Breast epithelium (tissue), 3 donors: ENCODE data around the gene SCAANT1.

ENCODE experiments used
- POLR2A ChIP-seq: fragments of 450-650 bp; IDR thresholded peaks from one replicate; pipeline ENCODE4 v1.6.1; 2016; ENCODE audit warnings: antibody characterized with exemption, mild to moderate bottlenecking, moderate library complexity
- TF ChIP-seq, protein P1 (sequence below), 3 donors: fragments of 450-650 bp; IDR thresholded peaks; one replicate each; pipeline ENCODE4 v1.5.1; 2016 to 2017; ENCODE audit warnings: antibody characterized with exemption in 3 of 3, mild to moderate bottlenecking in 3 of 3, moderate library complexity in 3 of 3

DNA sequence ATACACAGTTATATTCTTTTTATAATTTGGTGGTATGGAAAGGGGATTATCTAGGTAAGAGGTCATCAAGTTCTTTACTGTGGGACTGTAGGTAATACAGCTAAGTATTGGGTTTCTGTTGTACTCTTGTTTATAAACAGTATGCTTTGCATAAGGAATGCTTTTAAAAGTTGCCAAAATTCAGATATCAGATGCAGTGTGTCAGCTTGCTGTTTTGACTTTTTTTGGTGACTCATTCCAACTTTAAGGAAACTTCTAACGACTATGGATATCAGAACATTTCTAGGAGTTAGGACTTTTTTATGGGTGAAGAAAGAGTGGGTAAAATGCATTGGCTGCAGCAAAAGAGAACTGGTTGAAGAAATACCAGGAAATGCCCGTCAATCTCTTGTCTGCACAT is 2.8 kb downstream of the SCAANT1 start:
- no peak for TF ChIP-seq POLR2A
- TF ChIP-seq, protein P1, sequence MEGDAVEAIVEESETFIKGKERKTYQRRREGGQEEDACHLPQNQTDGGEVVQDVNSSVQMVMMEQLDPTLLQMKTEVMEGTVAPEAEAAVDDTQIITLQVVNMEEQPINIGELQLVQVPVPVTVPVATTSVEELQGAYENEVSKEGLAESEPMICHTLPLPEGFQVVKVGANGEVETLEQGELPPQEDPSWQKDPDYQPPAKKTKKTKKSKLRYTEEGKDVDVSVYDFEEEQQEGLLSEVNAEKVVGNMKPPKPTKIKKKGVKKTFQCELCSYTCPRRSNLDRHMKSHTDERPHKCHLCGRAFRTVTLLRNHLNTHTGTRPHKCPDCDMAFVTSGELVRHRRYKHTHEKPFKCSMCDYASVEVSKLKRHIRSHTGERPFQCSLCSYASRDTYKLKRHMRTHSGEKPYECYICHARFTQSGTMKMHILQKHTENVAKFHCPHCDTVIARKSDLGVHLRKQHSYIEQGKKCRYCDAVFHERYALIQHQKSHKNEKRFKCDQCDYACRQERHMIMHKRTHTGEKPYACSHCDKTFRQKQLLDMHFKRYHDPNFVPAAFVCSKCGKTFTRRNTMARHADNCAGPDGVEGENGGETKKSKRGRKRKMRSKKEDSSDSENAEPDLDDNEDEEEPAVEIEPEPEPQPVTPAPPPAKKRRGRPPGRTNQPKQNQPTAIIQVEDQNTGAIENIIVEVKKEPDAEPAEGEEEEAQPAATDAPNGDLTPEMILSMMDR (IDR thresholded peaks at IDR 0.05): no peak
